Ovary (tissue), 3 donors: ENCODE results near the gene ZCCHC14.

Experiments
- CTCF ChIP-seq, 3 donors: fragments of 450-650 bp in 2 of 3; fragments of 200-600 bp in 1 of 3; IDR thresholded peaks; one replicate each; pipeline versions ENCODE4 v1.5.1 to v1.8.0; 2016 to 2022; ENCODE audit warnings: antibody characterized with exemption in 3 of 3, mild to moderate bottlenecking in 1 of 3
- EP300 ChIP-seq: sonication (generic); formaldehyde crosslinking; IDR thresholded peaks from one replicate; pipeline ENCODE4 v1.6.1; 2017; ENCODE audit warnings: antibody characterized with exemption
- POLR2A ChIP-seq: fragments of 450-650 bp; IDR thresholded peaks from one replicate; pipeline ENCODE4 v1.6.1; 2017; ENCODE audit warnings: antibody characterized with exemption, mild to moderate bottlenecking, moderate library complexity
- donor health status: DM: no; HTN: no; CAD: no.

GRCh38 chr16:87412371-87412995 lies 80.3 kb downstream of the ZCCHC14 start:
- no peak for TF ChIP-seq CTCF (IDR thresholded peaks at IDR 0.05)
- TF ChIP-seq POLR2A: no peak
- no peak for TF ChIP-seq EP300
